GM12878 (cell line): ENCODE measurements around the gene MFSD6. TPM values are rescaled to one million over a fixed set of nuclear protein-coding genes. Genes with fewer than 3 reads are reported as not detected.

Source experiments
- ATAC-seq: fragments of 200-7000 bp; cut with Tn5 transposase; 3 replicates; pipeline ENCODE4 v1.9.1; 2020; ENCODE audit warnings: mild to moderate bottlenecking, moderate library complexity
- BruUV-seq: library from RNA; stranded (reverse); fragments of 400-500 nt; replicated peaks from 2 replicates; lab custom pipeline; 2021; lab: Mats Ljungman, UMichigan
- CTCF ChIA-PET: fragments of 300-600 bp; sonication (Branson Sonifier 250); formaldehyde crosslinking; extraction: SDS; loops from one replicate; lab custom pipeline; 2021; ENCODE audit warnings: inconsistent platforms; lab: Yijun Ruan, JAX
- POLR2A ChIA-PET: fragments of 350-600 bp; formaldehyde crosslinking; extraction: SDS; loops from one replicate; lab custom pipeline; 2021; ENCODE audit warnings: inconsistent platforms; lab: Charles Lee
- RAD21 ChIA-PET: fragments of 300-600 bp; sonication (Branson Sonifier 250); formaldehyde crosslinking; loops from one replicate; lab custom pipeline; 2023; ENCODE audit warnings: antibody characterized with exemption; ENCODE audit not compliant: unreplicated experiment; lab: Charles Lee
- SMC1A ChIA-PET: fragments of 300-600 bp; sonication (Branson Sonifier 250); formaldehyde crosslinking; loops from one replicate; lab custom pipeline; 2023; ENCODE audit not compliant: unreplicated experiment, uncharacterized antibody; lab: Charles Lee
- DNase-seq: peaks from one replicate; pipeline ENCODE4 v3.0.0-alpha.2; 2011; ENCODE audit warnings: low read depth, low spot score
- FAIRE-seq: peaks from 3 replicates; lab custom pipeline; 2011; peaks lifted over from hg19 to GRCh38; lab: Jason Lieb, UNC
- H2AFZ ChIP-seq: 2 replicates; pipeline ENCODE4 v1.6.0; 2011; ENCODE audit warnings: low read depth, low read length, control low read depth; ENCODE audit not compliant: control insufficient read depth
- H3K27ac ChIP-seq: 2 replicates; pipeline ENCODE4 v1.5.1; 2011; ENCODE audit warnings: control low read depth; ENCODE audit not compliant: control insufficient read depth, insufficient read depth
- H3K27me3 ChIP-seq, 2 experiments: replicated peaks in 1 of 2; 2 replicates each; pipeline versions ENCODE4 v1.6.0 to v1.6.1; 2011; ENCODE audit warnings: low read length in 1 of 2; ENCODE audit not compliant: control insufficient read depth in 2 of 2, insufficient read depth in 2 of 2
- H3K36me3 ChIP-seq, 2 experiments: 2 replicates each; pipeline ENCODE4 v1.5.1; 2011; ENCODE audit warnings: low read length in 1 of 2; ENCODE audit not compliant: control insufficient read depth in 2 of 2, insufficient read depth in 2 of 2
- H3K4me1 ChIP-seq: 2 replicates; pipeline ENCODE4 v1.6.1; 2011; ENCODE audit warnings: mild to moderate bottlenecking, low read length, moderate library complexity, mixed read lengths; ENCODE audit not compliant: control insufficient read depth, insufficient read depth
- H3K4me2 ChIP-seq: 2 replicates; pipeline ENCODE4 v1.6.0; 2011; ENCODE audit warnings: control low read depth; ENCODE audit not compliant: control insufficient read depth, insufficient read depth
- H3K4me3 ChIP-seq: fragments of 200-600 bp; sonication (generic); 2 replicates; pipeline ENCODE4 v1.5.1; 2016
- H3K79me2 ChIP-seq: 2 replicates; pipeline ENCODE4 v1.6.0; 2011; ENCODE audit warnings: low read length; ENCODE audit not compliant: control insufficient read depth, insufficient read depth
- H3K9ac ChIP-seq: 2 replicates; pipeline ENCODE4 v1.8.0; 2011; ENCODE audit warnings: low read length, control low read depth, mixed read lengths; ENCODE audit not compliant: control insufficient read depth, insufficient read depth
- H3K9me3 ChIP-seq: replicated peaks from 3 replicates; pipeline ENCODE4 v1.5.1; 2011; ENCODE audit warnings: mild to moderate bottlenecking, low read length; ENCODE audit not compliant: control insufficient read depth, insufficient read depth
- H4K20me1 ChIP-seq: 2 replicates; pipeline ENCODE4 v1.6.0; 2011; ENCODE audit not compliant: control insufficient read depth, insufficient read depth
- EZH2 ChIP-seq: IDR thresholded peaks from 2 replicates; pipeline ENCODE4 v1.6.1; 2012; ENCODE audit warnings: low read depth, mild to moderate bottlenecking, control low read depth, inconsistent platforms, low read length, borderline replicate concordance; ENCODE audit not compliant: control insufficient read depth
- IKZF1 ChIP-seq: fragments of 450-650 bp; conservative IDR thresholded peaks from 2 replicates; pipeline ENCODE4 v1.6.1; 2017; ENCODE audit warnings: antibody characterized with exemption, mild to moderate bottlenecking
- JUNB ChIP-seq: IDR thresholded peaks from 2 replicates; pipeline ENCODE4 v1.6.1; 2016; ENCODE audit warnings: antibody characterized with exemption, mild to moderate bottlenecking
- JUND ChIP-seq: IDR thresholded peaks from 2 replicates; pipeline ENCODE4 v1.6.1; 2012; ENCODE audit warnings: low read depth, mild to moderate bottlenecking, low read length, improper control_type of control experiment, moderate library complexity
- MEF2B ChIP-seq: fragments of 450-650 bp; IDR thresholded peaks from 2 replicates; pipeline ENCODE4 v1.6.1; 2018; ENCODE audit warnings: mild to moderate bottlenecking, moderate library complexity; ENCODE audit not compliant: partially characterized antibody, poor library complexity, severe bottlenecking
- ZBED1 ChIP-seq: IDR thresholded peaks from 2 replicates; pipeline ENCODE4 v1.6.1; 2016; ENCODE audit warnings: borderline replicate concordance
- WGBS: methylation state at CpG from one replicate; pipeline ENCODE4 v1.1.6; 2016; ENCODE audit warnings: low lambda C conversion rate; ENCODE audit not compliant: insufficient replicate concordance, insufficient coverage; ENCODE audit errors: missing lambda C conversion rate; 5-methylcytosine and 5-hydroxymethylcytosine counted together
- in situ Hi-C: fragments of 300-500 bp; cut with MboI; formaldehyde crosslinking; loops from 9 replicates; pipeline ENCODE4 v1.14.3; 2018; ENCODE audit warnings: mixed read lengths
- intact Hi-C: fragments of 100-400 bp; cut with micrococcal nuclease; formaldehyde crosslinking; loops from one replicate; pipeline ENCODE4 v1.14.2; 2022; ENCODE audit not compliant: unreplicated experiment
- polyA plus RNA-seq, 11 experiments: library from polyadenylated mRNA; depleted of rRNA in 4 of 11; unstranded in 6 of 11; stranded (reverse) in 5 of 11; fragments of >200 nt; fragmentation: Nextera tagmentation in 4 of 11; fragmentation: Illumina TruSeq in 1 of 11; extraction: Ambion mirVana in 4 of 11; extraction: Trizol in 1 of 11; gene quantifications; 1 replicate in 1 of 11; 2 replicates in 10 of 11; pipeline versions ENCODE4 v1.2.1 to v1.2.3, GENCODE V29; 2011 to 2016; ENCODE audit warnings: inconsistent platforms in 2 of 11, missing spikeins in 2 of 11, low read depth in 1 of 11
- total RNA-seq, 4 experiments: library from RNA; depleted of rRNA in 3 of 4; stranded (reverse); fragments of >200 nt in 3 of 4; fragmentation: Illumina TruSeq in 1 of 4; extraction: Trizol in 1 of 4; gene quantifications; 2 replicates each; pipeline versions ENCODE4 v1.2.1 to v1.2.3, GENCODE V29; 2013 to 2021

MFSD6 gene
- total and polyA plus RNA-seq, 10 of the 15 experiments (the other 5 are each of a cell fraction or from before 2014, with no cell fraction given) = 6.7 to 42.6 (median 24.2) TPM

DNA sequence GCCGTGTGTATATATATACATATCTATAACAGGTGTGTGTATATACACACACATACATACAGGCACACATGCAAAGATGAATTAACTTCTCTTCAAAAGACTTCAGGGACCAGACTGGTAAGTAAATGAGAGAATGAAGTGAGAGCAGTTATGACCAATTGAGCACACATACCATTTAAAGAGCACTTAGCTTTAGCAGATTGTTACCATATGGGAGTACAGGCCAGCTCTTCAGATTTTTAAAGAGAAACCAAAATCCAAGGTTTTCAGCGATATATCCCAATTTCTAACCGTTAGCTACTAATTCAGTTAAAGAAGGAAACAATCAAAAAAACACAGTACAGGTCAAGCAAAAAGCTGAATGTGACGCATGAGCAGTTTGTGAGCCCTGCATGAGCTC is 41.1 kb upstream of the MFSD6 start:
- POLR2A ChIA-PET = interaction anchor here (0.6 to 2.2 kb wide), 2 partner anchors 22 to 186 kb away, joined by 3 to 8 read pairs; no protein-coding TSS in a partner anchor
- Histone ChIP-seq H3K9ac (no peak overlapping the region), H3K79me2 (no peaks in the 10 kb centered on the region), H2AFZ (no peak overlapping the region), H3K27ac (no peak overlapping the region), H3K4me2 (no peak overlapping the region), H3K4me3 (no peak overlapping the region), H3K9me3 (no peaks in the 10 kb centered on the region), H3K4me1 (no peaks in the 10 kb centered on the region), H4K20me1 (no peaks in the 10 kb centered on the region), H3K36me3 (0 out of 4 replicates have a peak, but pooled peaks cover 0 to 2% of the 10 kb centered on the region in 2 experiments), H3K27me3 (no peaks in the 10 kb centered on the region)
- 87% methylated on average over 4 of the region's 4 CpGs for WGBS
- CTCF ChIA-PET = interaction anchor here (0.6 to 2.4 kb wide), 8 partner anchors 15 to 278 kb away, joined by 3 to 15 read pairs (median 4); partner anchors contain the start of gene INPP1
- RAD21 ChIA-PET = interaction anchor here (0.9 to 2.5 kb wide), 3 partner anchors 22 to 278 kb away, joined by 3 to 12 read pairs (median 4); a partner anchor contains a TSS
- BruUV-seq = no TSS peak
- SMC1A ChIA-PET = interaction anchor here (0.6 to 2.1 kb wide), 8 partner anchors 8 to 1135 kb away, joined by 3 to 10 read pairs (median 4); no protein-coding TSS in a partner anchor
- DNase-seq = no peak
- intact Hi-C loops = no loop called here
- no peak for TF ChIP-seq MEF2B
- no peak for TF ChIP-seq EZH2
- no peak for TF ChIP-seq JUNB
- in situ Hi-C loops = no loop called here
- no peak for FAIRE-seq
- no peak for ATAC-seq

DNA sequence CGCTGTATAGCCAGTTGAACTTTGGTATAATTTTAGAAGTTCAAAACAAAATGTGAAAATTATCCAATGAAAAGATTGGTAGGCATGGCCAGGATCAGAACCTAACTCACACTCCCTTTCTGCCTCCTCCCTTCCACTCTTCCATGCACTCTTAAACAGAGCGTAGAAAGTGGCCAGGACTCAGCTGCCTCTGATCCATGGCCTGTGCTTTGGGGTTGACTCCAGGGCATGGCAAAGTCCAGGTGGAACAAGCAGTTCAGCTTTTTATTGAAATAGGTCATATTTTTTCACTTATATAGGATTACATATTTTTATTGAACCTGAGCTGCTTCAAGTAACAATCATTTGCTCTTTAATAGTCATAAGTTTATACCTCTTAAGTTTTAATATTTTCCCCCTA is 38.5 kb upstream of the MFSD6 start:
- intact Hi-C loops = loop anchor here (5.0 kb wide), 1 partner anchor 187 kb away; a partner anchor contains a TSS

More for the DNA sequence above, 38.5 kb upstream of the MFSD6 start:
- no TSS peak for BruUV-seq
- POLR2A ChIA-PET = no interaction called here
- ATAC-seq (no peak), FAIRE-seq (no peak), DNase-seq (no peak)
- TF ChIP-seq JUND = no peak
- TF ChIP-seq IKZF1 = no peak
- no peak for TF ChIP-seq ZBED1
- Histone ChIP-seq H3K79me2 (no peaks in the 10 kb centered on the region), H3K4me3 (no peak overlapping the region), H2AFZ (no peak overlapping the region), H4K20me1 (no peaks in the 10 kb centered on the region), H3K36me3 (0 out of 4 replicates have a peak, but pooled peaks cover 0 to 2% of the 10 kb centered on the region in 2 experiments), H3K9ac (no peak overlapping the region), H3K27me3 (no peaks in the 10 kb centered on the region), H3K4me1 (no peaks in the 10 kb centered on the region), H3K9me3 (no peaks in the 10 kb centered on the region), H3K27ac (no peak overlapping the region), H3K4me2 (no peak overlapping the region)
- SMC1A ChIA-PET = interaction anchor here (1.0 to 2.4 kb wide), 7 partner anchors 9 to 284 kb away, joined by 3 to 18 read pairs (median 4); partner anchors contain the start of gene HIBCH
- 98% methylated on average over 2 of the region's 2 CpGs for WGBS
- RAD21 ChIA-PET = interaction anchor here (1.0 to 2.4 kb wide), 4 partner anchors 9 to 27 kb away, joined by 3 to 11 read pairs (median 4); partner anchors contain the start of gene INPP1
- in situ Hi-C loops = loop anchor here (5.0 kb wide), 1 partner anchor 282 kb away; no protein-coding TSS in a partner anchor
- CTCF ChIA-PET = interaction anchor here (1.1 to 3.8 kb wide), 8 partner anchors 9 to 606 kb away, joined by 3 to 22 read pairs (median 6); partner anchors contain the start of gene INPP1
